ENCODE results near the gene ABCC2. TPM values are rescaled to one million over a fixed set of nuclear protein-coding genes. Genes with fewer than 3 reads are reported as not detected.
A peak's percentile ranks its signal among the peaks of the same experiment; 100 is the strongest.
"Not testable (repeated sequence)": the region's sequence is repeated elsewhere in the genome, so short reads cannot be mapped to it uniquely, and the experiment has no call there.

Gene ABCC2
- total RNA-seq (ENCODE audit: unreplicated experiment), result 1.9 TPM
- long read RNA-seq, result 0 reads

DNA sequence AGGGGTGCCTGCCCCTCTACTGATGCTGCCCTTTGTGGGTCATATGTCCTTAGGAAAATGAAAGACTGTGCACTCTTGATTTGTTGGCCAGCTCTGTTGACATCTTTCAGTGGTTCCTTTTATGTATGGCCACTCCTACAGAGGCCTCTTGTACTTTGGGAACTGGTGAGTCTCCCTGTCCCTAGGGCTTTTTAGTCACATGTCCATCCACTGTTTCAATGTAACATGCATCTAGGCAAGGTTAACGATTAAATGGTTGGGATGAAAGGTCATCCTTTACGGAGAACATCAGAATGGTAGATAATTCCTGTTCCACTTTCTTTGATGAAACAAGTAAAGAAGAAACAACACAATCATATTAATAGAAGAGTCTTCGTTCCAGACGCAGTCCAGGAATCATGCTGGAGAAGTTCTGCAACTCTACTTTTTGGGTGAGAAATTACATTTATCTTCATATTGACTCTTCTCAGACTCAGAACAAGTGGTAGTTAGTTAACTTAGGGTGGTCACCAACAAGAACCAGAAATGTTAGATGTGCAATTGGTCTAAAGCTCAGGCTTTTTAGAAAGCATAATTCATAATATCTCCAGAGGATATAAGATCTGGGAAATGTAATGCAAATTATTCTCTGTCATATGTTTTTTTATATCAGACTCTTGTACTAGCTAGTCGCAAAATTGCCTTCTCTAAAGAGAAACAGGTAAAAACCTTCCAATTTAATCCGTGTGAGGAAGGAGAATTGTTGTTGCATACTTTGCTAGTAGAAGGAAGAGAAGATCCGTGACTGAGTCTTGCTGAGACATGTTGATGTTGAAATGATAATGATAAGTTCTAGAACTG lies at the start of gene ABCC2:
TSS of gene ABCC2 (plus strand) at position 194 of the 840 bp plus-strand sequence. CDS start at position 399, 205 bp downstream.
- Mint-ChIP-seq H3K9me3 (ENCODE audit: unreplicated experiment) (no peaks in the 10 kb centered on the region), H3K27me3 (ENCODE audit: unreplicated experiment) (peaks cover 3% of the 10 kb centered on the region), H3K4me1 (ENCODE audit: unreplicated experiment) (peaks cover 35% of the 10 kb centered on the region), H3K4me3 (ENCODE audit: unreplicated experiment) (no peak within 1 kb of the TSS), H3K36me3 (ENCODE audit: low read depth, unreplicated experiment) (no peaks in the 10 kb centered on the region), H3K27ac (ENCODE audit: unreplicated experiment) (no peak within 1 kb of the TSS)
- no peak for DNase-seq (ENCODE audit: low spot score)
- TF ChIP-seq CTCF (IDR thresholded peaks at IDR 0.05; ENCODE audit: unreplicated experiment), result no peak

- Mint-ChIP-seq H3K4me1 (ENCODE audit: unreplicated experiment) (peaks cover 9% of the 10 kb centered on the region), H3K9me3 (ENCODE audit: unreplicated experiment) (no peaks in the 10 kb centered on the region), H3K27me3 (ENCODE audit: unreplicated experiment) (peaks cover 3% of the 10 kb centered on the region), H3K27ac (ENCODE audit: unreplicated experiment) (no peak overlapping the region), H3K36me3 (ENCODE audit: low read depth, unreplicated experiment) (peaks cover 8% of the 10 kb centered on the region), H3K4me3 (ENCODE audit: unreplicated experiment) (peak overlapping the region; percentile 47)
- TF ChIP-seq CTCF (IDR thresholded peaks at IDR 0.05; ENCODE audit: unreplicated experiment), result no peak
- DNase-seq (ENCODE audit: low spot score), result no peak
These were observed 49.1 kb upstream of the ABCC2 start for GRCh38 chr10:99733366-99733765.

DNA sequence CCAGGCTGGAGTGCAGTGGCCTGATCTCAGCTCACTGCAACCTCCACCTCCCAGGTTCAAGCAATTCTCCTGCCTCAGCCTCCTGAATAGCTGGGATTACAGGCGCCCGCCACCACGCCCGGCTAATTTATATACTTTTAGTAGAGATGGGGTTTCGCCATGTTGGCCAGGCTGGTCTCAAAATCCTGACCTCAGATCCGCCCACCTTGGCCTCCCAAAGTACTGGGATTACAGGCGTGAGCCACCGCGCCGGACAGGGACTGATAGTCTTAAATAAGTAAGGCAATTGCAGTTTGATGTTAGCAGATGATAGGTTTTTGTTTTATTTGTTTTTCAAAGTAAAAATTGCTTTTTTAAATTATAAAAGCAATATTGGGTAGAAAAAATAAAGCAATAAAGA lies 48.3 kb upstream of the ABCC2 start:
- not testable (repeated sequence) for DNase-seq (ENCODE audit: low spot score); H3K27me3 Mint-ChIP-seq (ENCODE audit: unreplicated experiment); H3K27ac Mint-ChIP-seq (ENCODE audit: unreplicated experiment); H3K4me1 Mint-ChIP-seq (ENCODE audit: unreplicated experiment); H3K36me3 Mint-ChIP-seq (ENCODE audit: low read depth, unreplicated experiment); H3K4me3 Mint-ChIP-seq (ENCODE audit: unreplicated experiment); H3K9me3 Mint-ChIP-seq (ENCODE audit: unreplicated experiment)

DNA sequence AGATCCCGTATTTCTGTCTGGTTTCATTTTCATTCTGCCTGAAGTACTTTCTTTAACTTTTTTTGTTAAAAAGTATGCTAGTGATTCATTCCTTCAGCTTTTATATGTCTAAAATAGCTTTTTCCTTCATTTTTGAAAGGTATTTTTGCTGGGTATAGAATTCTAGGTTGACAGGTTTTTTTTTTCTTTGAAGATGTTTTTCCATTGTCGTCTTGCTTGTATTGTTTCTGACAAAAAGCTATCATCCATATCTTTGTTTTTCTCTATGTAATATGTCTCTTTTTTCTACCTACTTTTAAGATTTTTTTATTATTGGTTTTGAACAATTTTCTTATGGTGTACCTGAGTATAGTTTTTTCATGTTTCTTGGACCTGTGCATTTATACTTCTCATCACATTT lies 42.2 kb upstream of the ABCC2 start:
- Mint-ChIP-seq H3K4me1 (ENCODE audit: unreplicated experiment) (no peaks in the 10 kb centered on the region), H3K36me3 (ENCODE audit: low read depth, unreplicated experiment) (peaks cover 35% of the 10 kb centered on the region), H3K27ac (ENCODE audit: unreplicated experiment) (no peak overlapping the region), H3K9me3 (ENCODE audit: unreplicated experiment) (no peaks in the 10 kb centered on the region), H3K27me3 (ENCODE audit: unreplicated experiment) (peaks cover 2% of the 10 kb centered on the region), H3K4me3 (ENCODE audit: unreplicated experiment) (no peak overlapping the region)
- TF ChIP-seq CTCF (IDR thresholded peaks at IDR 0.05; ENCODE audit: unreplicated experiment), result no peak
- DNase-seq (ENCODE audit: low spot score), result no peak

DNA sequence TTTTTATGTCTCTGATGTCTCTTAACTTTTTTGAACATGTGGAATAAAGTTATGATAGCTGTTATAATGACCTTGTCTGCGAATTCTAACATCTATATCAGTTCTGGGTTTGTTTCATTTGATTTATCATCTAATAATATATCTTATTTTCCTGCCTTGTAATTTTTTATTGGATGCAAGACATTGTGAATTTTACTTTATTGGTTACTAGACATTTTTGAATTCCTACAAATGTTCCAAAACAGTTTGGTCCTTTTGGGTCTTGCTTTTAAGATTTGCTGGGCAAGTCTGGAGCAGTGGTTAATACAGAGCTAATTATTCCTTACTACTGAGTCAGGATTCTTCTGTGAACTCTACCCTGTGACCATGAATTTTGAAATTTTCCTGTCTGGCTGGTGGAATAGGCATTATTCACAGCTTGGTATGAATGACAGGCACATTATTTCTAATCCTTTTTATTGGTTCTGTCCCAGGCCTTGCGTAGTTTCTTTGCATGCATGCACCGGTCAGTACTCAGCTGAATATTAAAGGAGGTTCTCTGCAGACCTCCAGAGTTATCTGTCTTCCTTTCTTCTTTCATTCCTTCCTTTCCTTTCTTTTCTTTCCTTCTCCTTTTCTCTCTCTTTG lies 41.4 kb upstream of the ABCC2 start:
- no peaks in the 10 kb centered on the region for H3K9me3 Mint-ChIP-seq (ENCODE audit: unreplicated experiment)
- TF ChIP-seq CTCF (IDR thresholded peaks at IDR 0.05; ENCODE audit: unreplicated experiment), result no peak
- no peaks in the 10 kb centered on the region for H3K4me1 Mint-ChIP-seq (ENCODE audit: unreplicated experiment)
- peaks cover 2% of the 10 kb centered on the region for H3K27me3 Mint-ChIP-seq (ENCODE audit: unreplicated experiment)
- H3K4me3 Mint-ChIP-seq (ENCODE audit: unreplicated experiment), result peak overlapping the region; percentile 1
- peaks cover 35% of the 10 kb centered on the region for H3K36me3 Mint-ChIP-seq (ENCODE audit: low read depth, unreplicated experiment)
- no peak overlapping the region for H3K27ac Mint-ChIP-seq (ENCODE audit: unreplicated experiment)
- no peak for DNase-seq (ENCODE audit: low spot score)

Data from endothelial cell (in vitro differentiated cells).